BE2C (cell line): ENCODE data around the gene PFDN4.

ENCODE experiments used
- DNase-seq: peaks from one replicate; pipeline ENCODE4 v3.0.0-alpha.2; 2020
- H3K27me3 ChIP-seq: fragments of 250-450 bp; sonication (Bioruptor Pico); 2 replicates; pipeline ENCODE4 v1.5.1; 2020; ENCODE audit warnings: mild to moderate bottlenecking
- H3K36me3 ChIP-seq: fragments of 250-450 bp; sonication (Bioruptor Pico); 2 replicates; pipeline ENCODE4 v1.5.1; 2020; ENCODE audit warnings: mild to moderate bottlenecking
- H3K4me1 ChIP-seq: fragments of 250-450 bp; sonication (Bioruptor Pico); 2 replicates; pipeline ENCODE4 v1.5.1; 2020
- H3K4me3 ChIP-seq: 2 replicates; pipeline ENCODE4 v1.5.1; 2011; ENCODE audit warnings: low read depth, low read length
- H3K9me3 ChIP-seq: fragments of 250-450 bp; sonication (Bioruptor Pico); 2 replicates; pipeline ENCODE4 v1.5.1; 2020
- CTCF ChIP-seq: IDR thresholded peaks from 2 replicates; pipeline ENCODE4 v1.5.1; 2012; ENCODE audit warnings: mild to moderate bottlenecking, low read depth, low read length

Gene PFDN4

GRCh38 chr20:54209216-54209813, 1.4 kb downstream of the PFDN4 start:
- DNase-seq, result no peak
- Histone ChIP-seq H3K36me3 (peaks cover 8% of the 10 kb centered on the region; the same call in 1 of the 2 replicates), H3K9me3 (no peaks in the 10 kb centered on the region), H3K27me3 (no peaks in the 10 kb centered on the region), H3K4me1 (no peaks in the 10 kb centered on the region), H3K4me3 (peak overlapping the region; percentile 97)
- no peak for TF ChIP-seq CTCF

GRCh38 chr20:54212226-54212625, 4.3 kb downstream of the PFDN4 start:
- no peak for DNase-seq
- H3K9me3 ChIP-seq, result no peaks in the 10 kb centered on the region
- no peak overlapping the region for H3K4me3 ChIP-seq
- H3K36me3 ChIP-seq, result peaks cover 32% of the 10 kb centered on the region
- TF ChIP-seq CTCF, result no peak
- no peaks in the 10 kb centered on the region for H3K27me3 ChIP-seq
- H3K4me1 ChIP-seq, result no peaks in the 10 kb centered on the region

- H3K9me3 ChIP-seq, result no peaks in the 10 kb centered on the region
- no peak overlapping the region for H3K4me3 ChIP-seq
- peaks cover 35% of the 10 kb centered on the region for H3K36me3 ChIP-seq
- H3K4me1 ChIP-seq, result no peaks in the 10 kb centered on the region
- no peak for DNase-seq
- no peak for TF ChIP-seq CTCF
- H3K27me3 ChIP-seq, result no peaks in the 10 kb centered on the region
Measured at GRCh38 chr20:54212871-54213270, 5.0 kb downstream of the PFDN4 start.

GRCh38 chr20:54214566-54214965, 6.7 kb downstream of the PFDN4 start:
- no peaks in the 10 kb centered on the region for H3K9me3 ChIP-seq
- H3K4me1 ChIP-seq, result no peaks in the 10 kb centered on the region
- H3K27me3 ChIP-seq, result no peaks in the 10 kb centered on the region
- DNase-seq, result no peak
- H3K36me3 ChIP-seq, result peaks cover 35% of the 10 kb centered on the region
- H3K4me3 ChIP-seq, result no peak overlapping the region
- TF ChIP-seq CTCF, result no peak

- Histone ChIP-seq H3K27me3 (no peaks in the 10 kb centered on the region), H3K4me1 (no peaks in the 10 kb centered on the region), H3K9me3 (no peaks in the 10 kb centered on the region), H3K36me3 (peaks cover 37% of the 10 kb centered on the region), H3K4me3 (no peak overlapping the region)
- TF ChIP-seq CTCF, result no peak
- DNase-seq, result no peak
Measured at GRCh38 chr20:54215157-54215789, 7.4 kb downstream of the PFDN4 start.

DNA sequence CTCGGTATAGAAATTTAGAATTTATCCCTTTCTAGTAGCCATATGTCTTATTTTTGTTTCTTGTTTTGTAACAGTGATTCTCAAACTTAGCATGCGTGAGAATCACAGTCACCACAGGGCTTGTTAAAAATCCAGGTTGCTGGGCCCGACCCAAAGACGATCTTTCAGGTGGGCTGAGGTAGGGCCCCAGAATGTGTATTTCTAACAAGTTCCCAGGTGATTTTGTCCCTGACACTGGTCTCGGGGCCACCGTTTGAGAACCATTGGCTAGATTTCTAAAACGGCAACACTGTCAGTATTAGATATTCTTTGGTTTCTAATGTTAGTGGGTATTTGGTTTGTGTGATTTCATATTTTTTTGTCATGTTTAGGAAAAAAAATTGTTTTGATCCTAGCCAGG, 9.9 kb downstream of the PFDN4 start:
- H3K27me3 ChIP-seq, result no peaks in the 10 kb centered on the region
- H3K4me1 ChIP-seq, result no peaks in the 10 kb centered on the region
- H3K4me3 ChIP-seq, result no peak overlapping the region
- H3K9me3 ChIP-seq, result no peaks in the 10 kb centered on the region
- no peak for DNase-seq
- H3K36me3 ChIP-seq, result peaks cover 29% of the 10 kb centered on the region
- no peak for TF ChIP-seq CTCF
